ENCODE results near the gene NSG1. TPM values are rescaled to one million over a fixed set of nuclear protein-coding genes. Genes with fewer than 3 reads are reported as not detected.

Gene NSG1
- total and polyA plus RNA-seq, 2 of the 4 experiments (the other 2 are of a cell fraction) = 0.72 to 1.6 TPM

DNA sequence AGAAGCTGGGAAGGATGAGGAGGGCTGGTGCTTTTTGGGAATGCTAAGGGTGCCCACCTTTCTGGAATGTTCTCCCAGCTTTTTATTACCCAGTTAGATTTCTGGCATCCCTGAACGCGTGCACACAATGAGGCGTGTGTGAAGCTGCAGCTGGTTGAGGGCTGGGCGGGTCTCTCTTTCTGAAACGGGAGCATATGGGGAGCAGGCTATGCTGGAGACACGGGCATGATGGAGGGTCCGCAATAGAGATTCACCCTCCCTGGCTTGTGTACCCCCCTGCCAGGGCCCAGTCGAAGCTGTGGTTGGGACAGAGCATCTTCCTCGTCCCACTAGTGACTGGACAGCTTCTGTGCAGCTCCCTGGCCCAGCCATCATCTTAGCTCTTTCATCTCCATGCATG, 8.5 kb downstream of the NSG1 start:
- no peak overlapping the region for H2AFZ ChIP-seq (replicated peaks; ENCODE audit: low read length, poor library complexity)
- DNase-seq (no peak), ATAC-seq (ENCODE audit: low read depth) (no peak)
- in situ Hi-C loops (cut with MboI; ENCODE audit: low sequenced_read_pairs) (no loop called here), intact Hi-C loops (cut with micrococcal nuclease) (no loop called here), dilution Hi-C loops (cut with HindIII; ENCODE audit: low sequenced_read_pairs, unreplicated experiment) (no loop called here)
- no peak overlapping the region for H2AK9ac ChIP-seq (replicated peaks; ENCODE audit: low read depth, low read length, poor library complexity)
- H4K91ac ChIP-seq (ENCODE audit: insufficient read depth, low read depth, low read length) = no peak overlapping the region
- CTCF ChIA-PET = interaction anchor here (0.6 to 1.7 kb wide), 5 partner anchors 11 to 48 kb away, joined by 3 to 8 read pairs (median 3); no protein-coding TSS in a partner anchor
- peak overlapping the region; percentile 45; the same call in 1 of the 2 replicates for H2BK120ac ChIP-seq (ENCODE audit: low read depth, low read length)
- peak overlapping the region; percentile 17; the same call in 1 of the 2 replicates for H3K4ac ChIP-seq (ENCODE audit: low read depth, low read length)
- no peak overlapping the region; the same call in 1 of the 2 replicates for H4K5ac ChIP-seq (ENCODE audit: low read depth, low read length)
- H2BK15ac ChIP-seq (ENCODE audit: low read depth, low read length) = no peak overlapping the region
- H3K14ac ChIP-seq (replicated peaks; ENCODE audit: low read depth, low read length) = no peak overlapping the region
- no peaks in the 10 kb centered on the region; the same call in 1 of the 2 replicates for H3K36me3 ChIP-seq (ENCODE audit: control insufficient read depth, insufficient read depth, low read length)
- no peak overlapping the region for H3K9ac ChIP-seq (ENCODE audit: low read depth, low read length)
- H3K79me1 ChIP-seq (ENCODE audit: low read depth in 1 of 2, low read length in 2 of 2) = no peaks in the 10 kb centered on the region
- no peak overlapping the region for H2BK5ac ChIP-seq (ENCODE audit: low read depth, low read length, poor library complexity, severe bottlenecking)
- H4K20me1 ChIP-seq (ENCODE audit: insufficient read depth, low read length) = no peaks in the 10 kb centered on the region
- H3K4me1 ChIP-seq (ENCODE audit: control insufficient read depth, insufficient read depth, low read length) = peaks cover 29% of the 10 kb centered on the region
- no peak overlapping the region for H3K56ac ChIP-seq (ENCODE audit: extremely low read depth, insufficient read depth, low read length)
- no TSS peak for BruUV-seq (replicated peaks)
- WGBS, 2 experiments (ENCODE audit: extremely low coverage in 2 of 2, insufficient read length in 1 of 2) = 56% methylated on average over 2 of the region's 9 CpGs; no CpG with 5 or more reads in 1 of the 2 experiments
- H3K23ac ChIP-seq (ENCODE audit: low read depth, low read length) = no peak overlapping the region
- no peak overlapping the region for H3K4me3 ChIP-seq (ENCODE audit: insufficient read depth, low read depth, low read length)
- no peak overlapping the region; a peak in 1 of 4 replicates for H4K8ac ChIP-seq (ENCODE audit: low read depth in 2 of 2, low read length in 2 of 2)
- TF ChIP-seq RAD21 (IDR thresholded peaks at IDR 0.05; ENCODE audit: low read length) (no peak), CEBPB (IDR thresholded peaks at IDR 0.05; ENCODE audit: low read depth, low read length) (no peak), NFE2L2 (IDR thresholded peaks at IDR 0.05; ENCODE audit: low read depth, low read length) (no peak), MAFK (IDR thresholded peaks at IDR 0.05; ENCODE audit: low read depth, low read length) (no peak), POLR2A (IDR thresholded peaks at IDR 0.05; ENCODE audit: low read depth, low read length) (no peak), USF2 (IDR thresholded peaks at IDR 0.05; ENCODE audit: low read depth, low read length) (no peak), RFX5 (IDR thresholded peaks at IDR 0.05; ENCODE audit: low read depth, low read length) (no peak), ELK1 (IDR thresholded peaks at IDR 0.05; ENCODE audit: borderline replicate concordance, low read depth, low read length) (no peak)
- peak overlapping the region; percentile 30; the same call in 1 of the 2 replicates for H3K4me2 ChIP-seq (ENCODE audit: low read depth, low read length)
- no peak overlapping the region for H2BK20ac ChIP-seq (ENCODE audit: low read depth, low read length)
- POLR2A ChIA-PET (ENCODE audit: unreplicated experiment) = no interaction called here
- H3K27ac ChIP-seq (ENCODE audit: insufficient read depth, low read length) = peak overlapping the region; percentile 10; the same call in 1 of the 2 replicates
- peak overlapping the region; percentile 7; the same call in 1 of the 2 replicates for H3K18ac ChIP-seq (ENCODE audit: low read depth, low read length)
- no peaks in the 10 kb centered on the region for H3K9me3 ChIP-seq (ENCODE audit: control insufficient read depth, insufficient read depth, low read length)
- peaks cover 33% of the 10 kb centered on the region for H3K27me3 ChIP-seq (ENCODE audit: control insufficient read depth, insufficient read depth, low read length)
- no peak overlapping the region for H2AK5ac ChIP-seq (ENCODE audit: low read depth, low read length)
- peaks cover 13% of the 10 kb centered on the region for H3K9me1 ChIP-seq (ENCODE audit: insufficient read depth, low read length)
